Liver (tissue), 9 donors: Measurements from ENCODE around the gene CHP1. TPM values are rescaled to one million over a fixed set of nuclear protein-coding genes. Genes with fewer than 3 reads are reported as not detected.
A peak's percentile ranks its signal among the peaks of the same experiment; 100 is the strongest.
"Not testable (repeated sequence)": the region's sequence is repeated elsewhere in the genome, so short reads cannot be mapped to it uniquely, and the experiment has no call there.

ENCODE experiments used
- DNase-seq: peaks from one replicate; pipeline ENCODE4 v3.0.0-alpha.2; 2017; ENCODE audit warnings: low spot score
- H3K27ac ChIP-seq, 2 donors: one replicate each; pipeline ENCODE4 v1.7.0; 2013; ENCODE audit warnings: inconsistent platforms in 2 of 2, low read length in 2 of 2, control low read depth in 1 of 2, low read depth in 1 of 2, mild to moderate bottlenecking in 1 of 2
- H3K27me3 ChIP-seq, 4 donors: one replicate each; pipeline versions ENCODE4 v1.6.1 to v1.7.0; 2013; ENCODE audit warnings: low read length in 3 of 4, inconsistent platforms in 1 of 4, mild to moderate bottlenecking in 1 of 4, moderate library complexity in 1 of 4; ENCODE audit not compliant: control insufficient read depth in 4 of 4, insufficient read depth in 4 of 4
- H3K36me3 ChIP-seq, 4 donors: one replicate each; pipeline versions ENCODE4 v1.6.1 to v1.7.0; 2013; ENCODE audit warnings: low read length in 3 of 4, mild to moderate bottlenecking in 3 of 4, low read depth in 1 of 4, moderate library complexity in 1 of 4; ENCODE audit not compliant: control insufficient read depth in 4 of 4, insufficient read depth in 3 of 4
- H3K4me1 ChIP-seq, 4 donors: one replicate each; pipeline versions ENCODE4 v1.6.1 to v1.7.0; 2013; ENCODE audit warnings: low read length in 3 of 4, mild to moderate bottlenecking in 3 of 4, moderate library complexity in 1 of 4; ENCODE audit not compliant: control insufficient read depth in 4 of 4, insufficient read depth in 4 of 4
- H3K4me3 ChIP-seq, 3 donors: one replicate each; pipeline versions ENCODE4 v1.6.1 to v1.7.0; 2013; ENCODE audit warnings: low read length in 3 of 3, control low read depth in 1 of 3, low read depth in 1 of 3, mild to moderate bottlenecking in 1 of 3
- H3K9ac ChIP-seq, 2 donors: one replicate each; pipeline ENCODE4 v1.7.0; 2013; ENCODE audit warnings: low read length in 2 of 2, mild to moderate bottlenecking in 2 of 2, moderate library complexity in 2 of 2, control low read depth in 1 of 2, low read depth in 1 of 2
- H3K9me3 ChIP-seq, 4 donors: one replicate each; pipeline versions ENCODE4 v1.6.1 to v1.7.0; 2013; ENCODE audit warnings: low read length in 3 of 4; ENCODE audit not compliant: control insufficient read depth in 4 of 4
- ATF3 ChIP-seq: IDR thresholded peaks from 2 replicates; pipeline ENCODE4 v1.6.1; 2016; ENCODE audit warnings: antibody characterized with exemption
- CTCF ChIP-seq: fragments of 150-350 bp; IDR thresholded peaks from 2 replicates; pipeline ENCODE4 v1.5.1; 2017; ENCODE audit warnings: improper control_type of control experiment, low read depth, low read length; ENCODE audit not compliant: missing input control
- EGR1 ChIP-seq, 2 donors: IDR thresholded peaks; 2 replicates each; pipeline ENCODE4 v1.6.1; 2016 to 2018; ENCODE audit warnings: antibody characterized with exemption in 2 of 2, low read depth in 2 of 2
- FOXA1 ChIP-seq: IDR thresholded peaks from 2 replicates; pipeline ENCODE4 v1.6.1; 2016; ENCODE audit warnings: antibody characterized with exemption
- GABPA ChIP-seq, 2 donors: IDR thresholded peaks in 1 of 2; conservative IDR thresholded peaks in 1 of 2; 2 replicates each; pipeline ENCODE4 v1.6.1; 2016; ENCODE audit warnings: antibody characterized with exemption in 2 of 2, mild to moderate bottlenecking in 1 of 2, moderate library complexity in 1 of 2
- HNF4A ChIP-seq, 2 donors: conservative IDR thresholded peaks; 2 replicates each; pipeline ENCODE4 v1.6.1; 2016; ENCODE audit warnings: antibody characterized with exemption in 2 of 2, mild to moderate bottlenecking in 2 of 2
- JUND ChIP-seq, 2 donors: IDR thresholded peaks; 2 replicates each; pipeline ENCODE4 v1.6.1; 2016; ENCODE audit warnings: antibody characterized with exemption in 2 of 2
- MAX ChIP-seq: IDR thresholded peaks from 2 replicates; pipeline ENCODE4 v1.6.1; 2016; ENCODE audit warnings: antibody characterized with exemption
- RAD21 ChIP-seq, 2 donors: IDR thresholded peaks; 2 replicates each; pipeline ENCODE4 v1.6.1; 2016; ENCODE audit warnings: antibody characterized with exemption in 2 of 2, mild to moderate bottlenecking in 2 of 2
- REST ChIP-seq: IDR thresholded peaks from 2 replicates; pipeline ENCODE4 v1.6.1; 2016; ENCODE audit warnings: antibody characterized with exemption, mild to moderate bottlenecking
- RXRA ChIP-seq, 2 donors: IDR thresholded peaks; 2 replicates each; pipeline ENCODE4 v1.6.1; 2017 to 2018; ENCODE audit warnings: antibody characterized with exemption in 2 of 2, mild to moderate bottlenecking in 1 of 2
- SP1 ChIP-seq: IDR thresholded peaks from 2 replicates; pipeline ENCODE4 v1.6.1; 2018; ENCODE audit warnings: antibody characterized with exemption, mild to moderate bottlenecking
- TAF1 ChIP-seq: conservative IDR thresholded peaks from 2 replicates; pipeline ENCODE4 v1.6.1; 2016; ENCODE audit warnings: antibody characterized with exemption, mild to moderate bottlenecking
- YY1 ChIP-seq: IDR thresholded peaks from 2 replicates; pipeline ENCODE4 v1.6.1; 2016; ENCODE audit warnings: antibody characterized with exemption, mild to moderate bottlenecking
- ZBTB33 ChIP-seq: IDR thresholded peaks from 2 replicates; pipeline ENCODE4 v1.6.1; 2016; ENCODE audit warnings: antibody characterized with exemption
- WGBS: extraction: QIAGEN DNeasy Blood & Tissue Kit; methylation state at CpG from one replicate; pipeline ENCODE4 v1.1.7; 2013; 5-methylcytosine and 5-hydroxymethylcytosine counted together
- polyA plus RNA-seq, 2 donors: library from polyadenylated mRNA; stranded (reverse) in 1 of 2; unstranded in 1 of 2; fragments of 200-250 nt in 1 of 2; fragments of >200 nt in 1 of 2; fragmentation: Nextera tagmentation in 1 of 2; extraction: Ambion mirVana in 1 of 2; gene quantifications; one replicate each; pipeline versions ENCODE4 v1.2.1 to v1.2.3, GENCODE V29; 2013 to 2015
- total RNA-seq, 2 donors: library from RNA; depleted of rRNA; stranded (reverse); fragments of >200 nt; gene quantifications; one replicate each; pipeline ENCODE4 v1.2.3, GENCODE V29; 2014
- donor health status: healthy.
- donor health status: healthy.
- donor health status: healthy.
- donor health status: healthy.
- donor health status: healthy.

The CHP1 gene
- total and polyA plus RNA-seq, 4 donors: 87.4 to 162 (median 117) TPM

- Histone ChIP-seq H3K4me3 (peak overlapping the region; percentile 21 to 49 (median 40)), H3K9ac (peak overlapping the region; percentile 72 to 82), H3K4me1 (peaks cover 5 to 22% (median 12%) of the 10 kb centered on the region in 4 donors), H3K36me3 (peaks cover 7 to 26% (median 19%) of the 10 kb centered on the region in 4 donors), H3K27ac (peak overlapping the region; percentile 90 to 93)
- H3K27me3 ChIP-seq, H3K9me3 ChIP-seq, DNase-seq: not testable (repeated sequence)
- 27% methylated on average over 19 of the region's 19 CpGs for WGBS
Observed at GRCh38 chr15:41282980-41283652, 52.0 kb downstream of the CHP1 start.

- Histone ChIP-seq H3K27me3 (no peaks in the 10 kb centered on the region), H3K9ac (peak overlapping the region; percentile 89 to 95), H3K4me1 (peaks cover 8 to 23% (median 15%) of the 10 kb centered on the region in 4 donors), H3K27ac (peak overlapping the region; percentile 90 to 93), H3K4me3 (peak overlapping the region; percentile 82 to 99 (median 94)), H3K9me3 (no peaks in the 10 kb centered on the region), H3K36me3 (peaks cover 7 to 29% (median 24%) of the 10 kb centered on the region in 4 donors)
- DNase-seq: peak; percentile 99
- TF ChIP-seq ZBTB33: peak; percentile 47
- TF ChIP-seq ATF3: no peak
- TF ChIP-seq EGR1 (IDR thresholded peaks at IDR 0.05; ENCODE audit: low read depth in 2 of 2): peak in 1 of 2 donors; percentile 39
- TF ChIP-seq MAX: peak; percentile 34
- no peak for TF ChIP-seq CTCF
- peak; percentile 98 for TF ChIP-seq SP1
- TF ChIP-seq RXRA (IDR thresholded peaks at IDR 0.05): peak; percentile 63 to 73
- no peak for TF ChIP-seq FOXA1
- peak; percentile 97 for TF ChIP-seq YY1
- peak in 1 of 2 donors; percentile 19 for TF ChIP-seq RAD21 (IDR thresholded peaks at IDR 0.05)
- TF ChIP-seq HNF4A (conservative IDR thresholded peaks at IDR 0.05): peak in 1 of 2 donors; percentile 10
- TF ChIP-seq TAF1: no peak
- peak in 1 of 2 donors; percentile 17 for TF ChIP-seq JUND (IDR thresholded peaks at IDR 0.05)
- peak in 1 of 2 donors; percentile 36 for TF ChIP-seq GABPA (IDR thresholded peaks at IDR 0.05 in 1 of 2, conservative IDR thresholded peaks at IDR 0.05 in 1 of 2)
- TF ChIP-seq REST: peak; percentile 58
- under 1% methylated on average over 61 of the region's 61 CpGs for WGBS
Observed at GRCh38 chr15:41283653-41284426, 52.8 kb downstream of the CHP1 start.
